GM18520 (cell line): ENCODE measurements around the gene TSPAN15.

ENCODE experiments used
- ATAC-seq: cut with Tn5 transposase; IDR thresholded peaks from one replicate; pipeline ENCODE4 v1.9.1; 2021; ENCODE audit not compliant: unreplicated experiment

Gene TSPAN15

DNA sequence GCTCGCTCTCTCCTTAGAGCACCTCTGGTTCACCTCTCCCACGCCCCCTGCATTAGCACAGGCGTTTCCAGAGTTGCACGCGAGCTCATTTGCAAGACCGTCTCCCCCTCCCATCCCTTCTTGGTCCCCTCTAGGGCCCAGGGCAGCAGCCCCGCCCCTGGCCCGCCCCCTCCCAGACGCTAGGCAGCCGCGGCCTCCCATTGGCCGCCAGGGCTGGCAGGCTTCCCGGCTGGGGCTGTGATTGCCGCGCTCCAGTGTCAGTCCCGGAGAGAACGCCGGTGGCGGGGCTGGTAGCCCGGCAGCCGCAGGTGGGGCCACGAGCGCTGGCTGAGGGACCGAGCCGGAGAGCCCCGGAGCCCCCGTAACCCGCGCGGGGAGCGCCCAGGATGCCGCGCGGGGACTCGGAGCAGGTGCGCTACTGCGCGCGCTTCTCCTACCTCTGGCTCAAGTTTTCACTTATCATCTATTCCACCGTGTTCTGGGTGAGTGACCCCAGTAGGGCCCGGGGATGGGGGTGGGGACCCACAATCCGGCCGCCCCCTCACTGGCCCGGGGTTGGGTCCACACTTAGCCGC lies at the start of gene TSPAN15:
Gene TSPAN15, plus strand, starts transcription at position 257 of the 575 bp plus-strand sequence. Its CDS starts 130 bp downstream, at position 387.
- peak; percentile 69 for ATAC-seq

DNA sequence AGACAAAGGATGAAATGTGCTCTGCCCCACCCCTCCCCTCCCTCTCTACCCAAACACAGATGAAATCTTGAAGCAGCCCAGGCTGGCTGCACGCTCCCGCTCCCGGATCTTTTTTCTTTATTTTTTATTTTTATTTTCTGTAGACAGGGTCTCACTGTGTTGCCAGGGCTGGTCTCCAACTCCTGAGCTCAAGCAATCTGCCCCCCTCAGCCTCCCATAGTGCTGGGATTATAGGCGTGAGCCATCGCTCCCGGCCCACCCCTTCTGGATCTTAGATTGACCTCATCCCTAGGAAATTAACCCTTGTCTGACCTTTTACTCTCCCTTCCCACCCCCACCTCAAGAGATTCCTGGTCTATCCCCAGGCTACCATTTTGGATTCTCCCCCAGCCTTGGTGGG lies 48.9 kb upstream of the TSPAN15 start:
- ATAC-seq, result no peak

DNA sequence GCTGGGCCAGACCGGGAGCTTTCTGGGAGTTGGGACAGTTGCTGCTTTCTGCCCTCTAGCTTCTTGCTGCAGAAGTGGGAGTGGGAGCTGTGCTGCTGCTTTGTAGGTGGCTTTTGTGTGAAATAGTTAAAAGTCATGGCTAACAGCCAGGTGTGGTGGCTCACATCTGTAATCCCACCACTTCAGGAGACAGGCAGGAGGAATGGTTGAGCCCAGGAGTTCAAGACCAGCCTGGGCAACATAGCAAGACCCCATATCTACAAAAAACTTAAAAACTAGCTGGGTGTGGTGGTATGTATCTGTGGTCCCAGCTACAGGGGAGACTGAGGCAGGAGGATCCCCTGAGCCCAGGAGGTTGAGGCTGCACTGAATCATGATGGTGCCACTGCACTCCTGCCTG lies 48.2 kb upstream of the TSPAN15 start:
- ATAC-seq, result no peak

DNA sequence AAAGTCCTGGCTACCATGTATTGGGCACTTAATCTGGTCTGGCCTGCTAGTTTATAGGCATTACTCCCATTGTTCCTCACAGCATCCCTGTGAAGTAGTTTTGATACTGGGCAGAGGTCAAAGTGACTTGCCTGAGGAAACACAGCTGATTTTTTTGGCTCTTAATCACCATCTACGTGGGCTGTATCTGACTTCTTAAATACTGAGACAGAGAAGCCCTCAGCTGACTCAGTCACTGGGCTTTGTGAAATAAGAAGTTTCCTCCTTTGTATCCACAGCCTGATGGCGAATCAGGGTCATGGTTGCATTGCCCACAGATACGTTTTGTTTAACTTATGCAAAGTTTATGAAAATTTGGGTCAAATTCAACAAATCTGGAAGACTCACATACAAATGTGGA lies 47.7 kb upstream of the TSPAN15 start:
- no peak for ATAC-seq

DNA sequence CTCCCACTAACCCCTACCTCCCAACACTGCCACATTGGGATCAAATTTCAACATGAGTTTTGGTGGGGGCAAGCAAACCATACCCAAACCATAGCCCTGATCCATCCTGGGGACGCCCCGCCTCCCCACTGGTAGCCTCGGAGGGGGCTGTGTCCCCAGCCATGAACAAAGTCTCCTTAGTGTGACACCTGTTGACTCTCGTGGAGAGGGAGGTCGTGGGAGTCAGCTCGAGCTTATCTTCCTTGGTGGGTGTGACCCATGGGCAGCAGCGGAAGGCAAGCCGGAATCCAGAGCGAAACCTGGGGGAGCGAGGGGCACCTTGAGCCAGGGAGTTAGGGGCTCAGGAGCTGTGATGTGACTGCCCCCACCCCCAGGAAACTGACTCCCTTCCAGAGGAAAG lies 46.5 kb upstream of the TSPAN15 start:
- ATAC-seq, result no peak

DNA sequence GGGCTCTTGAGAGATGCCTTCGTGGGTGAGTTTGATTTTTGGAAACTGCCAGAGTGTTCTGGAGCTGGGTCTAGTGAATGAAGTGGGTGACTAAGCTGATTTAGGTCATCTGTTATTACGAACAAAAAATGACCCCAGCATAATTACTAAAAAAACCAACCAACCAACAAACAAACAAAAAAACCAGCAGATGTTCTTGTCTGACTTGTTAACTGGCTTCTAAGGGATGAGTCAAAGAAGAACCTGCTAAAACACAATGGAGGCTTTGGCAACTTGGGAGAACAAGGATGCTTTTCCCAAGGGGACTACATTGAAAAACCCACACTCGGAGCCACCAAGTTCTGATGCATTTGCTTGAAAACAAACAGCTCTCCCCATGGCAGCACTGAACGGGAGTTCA lies 46.0 kb upstream of the TSPAN15 start:
- ATAC-seq, result no peak

DNA sequence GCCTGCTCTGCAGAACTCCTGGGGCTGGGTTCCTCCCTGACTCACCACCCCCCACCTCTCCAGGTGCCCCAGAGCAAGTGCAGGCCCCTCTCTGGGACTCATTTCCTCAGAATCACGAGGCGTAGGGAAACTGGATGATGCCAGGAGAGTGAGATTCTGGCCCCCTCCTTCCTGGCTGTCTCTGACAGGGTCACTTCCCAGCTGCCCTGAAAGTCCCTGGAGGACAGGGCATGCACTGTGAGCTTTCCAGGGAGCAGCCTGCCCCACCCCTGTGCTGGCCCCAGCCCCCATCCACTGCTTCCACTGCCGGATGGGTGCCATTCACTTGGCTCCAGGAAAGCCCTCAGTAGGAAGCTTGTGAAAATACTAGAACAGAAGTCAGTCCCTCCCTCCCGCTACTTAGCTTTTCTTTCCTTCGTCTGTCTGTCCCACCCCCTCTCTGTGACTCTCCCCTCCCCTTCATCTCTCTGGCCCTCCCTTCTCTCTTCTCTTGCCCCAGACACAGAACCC lies 44.9 kb upstream of the TSPAN15 start:
- no peak for ATAC-seq

DNA sequence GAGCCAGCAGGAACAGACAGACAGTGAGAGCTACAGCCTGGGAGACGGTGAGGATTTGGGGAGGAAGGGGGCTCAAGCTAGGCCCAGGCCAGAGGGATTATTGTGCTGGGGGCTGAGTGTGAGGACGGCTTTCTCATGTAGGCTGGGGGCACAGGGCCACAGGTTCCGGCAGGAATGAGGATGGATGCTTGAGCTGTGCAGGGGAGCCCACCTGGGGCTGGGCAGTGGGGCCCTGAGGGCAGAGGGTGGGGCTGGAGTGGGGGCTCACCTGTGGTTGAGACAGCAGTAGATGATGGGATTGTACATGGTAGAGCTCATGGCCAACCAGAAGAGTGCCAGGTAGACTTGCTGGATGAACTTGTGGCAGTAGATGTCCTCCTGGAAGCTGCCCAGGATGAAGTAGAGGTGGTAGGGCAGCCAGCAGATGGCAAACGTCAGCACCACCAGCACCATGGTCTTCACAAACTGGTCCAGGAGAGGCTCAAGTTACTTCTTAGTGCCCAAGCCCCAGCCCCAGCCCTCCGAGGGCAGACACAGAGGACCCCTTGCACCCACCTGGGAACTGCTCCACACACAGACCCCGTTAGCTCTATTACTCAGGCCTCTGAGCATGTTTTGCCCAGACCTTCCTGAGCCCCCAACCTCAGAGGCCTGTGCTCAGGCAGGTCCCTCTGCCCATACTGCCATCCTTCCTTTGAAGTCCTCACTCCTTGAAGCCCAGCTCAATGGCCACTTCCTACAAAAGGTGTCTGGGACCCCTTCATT lies 44.3 kb upstream of the TSPAN15 start:
- no peak for ATAC-seq

DNA sequence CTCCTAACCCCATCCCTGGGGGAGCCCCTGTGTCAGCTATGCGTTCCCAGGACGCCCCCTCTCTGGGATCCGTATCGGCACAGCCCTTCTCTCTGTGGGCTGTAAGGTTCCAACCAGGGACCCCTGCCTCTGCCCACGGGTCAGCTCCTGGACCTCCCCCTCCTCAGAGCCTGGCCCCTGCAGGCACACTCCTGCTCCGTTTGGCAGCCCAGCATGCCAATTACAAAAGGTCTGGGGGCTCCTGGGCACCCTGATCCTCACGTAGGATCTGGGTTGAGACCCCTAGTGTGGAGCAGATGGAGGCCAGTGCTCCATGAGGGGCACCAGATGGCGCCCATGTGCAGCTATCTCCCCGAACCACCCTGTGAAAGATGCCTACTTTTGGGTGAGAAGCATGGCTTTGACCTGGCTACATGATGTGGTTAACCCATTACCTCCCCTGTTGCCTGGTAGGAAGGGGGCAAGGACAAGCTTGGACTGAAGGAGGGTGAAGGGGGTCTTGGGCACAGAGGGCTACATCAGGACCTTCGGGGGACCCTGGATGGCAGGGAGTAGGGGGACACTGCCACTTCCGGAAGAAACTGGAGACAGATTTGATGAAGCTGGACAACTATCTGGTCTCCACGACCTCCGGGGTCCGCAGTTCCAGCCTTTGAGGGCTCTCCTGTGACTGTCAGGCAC lies 43.5 kb upstream of the TSPAN15 start:
- no peak for ATAC-seq

DNA sequence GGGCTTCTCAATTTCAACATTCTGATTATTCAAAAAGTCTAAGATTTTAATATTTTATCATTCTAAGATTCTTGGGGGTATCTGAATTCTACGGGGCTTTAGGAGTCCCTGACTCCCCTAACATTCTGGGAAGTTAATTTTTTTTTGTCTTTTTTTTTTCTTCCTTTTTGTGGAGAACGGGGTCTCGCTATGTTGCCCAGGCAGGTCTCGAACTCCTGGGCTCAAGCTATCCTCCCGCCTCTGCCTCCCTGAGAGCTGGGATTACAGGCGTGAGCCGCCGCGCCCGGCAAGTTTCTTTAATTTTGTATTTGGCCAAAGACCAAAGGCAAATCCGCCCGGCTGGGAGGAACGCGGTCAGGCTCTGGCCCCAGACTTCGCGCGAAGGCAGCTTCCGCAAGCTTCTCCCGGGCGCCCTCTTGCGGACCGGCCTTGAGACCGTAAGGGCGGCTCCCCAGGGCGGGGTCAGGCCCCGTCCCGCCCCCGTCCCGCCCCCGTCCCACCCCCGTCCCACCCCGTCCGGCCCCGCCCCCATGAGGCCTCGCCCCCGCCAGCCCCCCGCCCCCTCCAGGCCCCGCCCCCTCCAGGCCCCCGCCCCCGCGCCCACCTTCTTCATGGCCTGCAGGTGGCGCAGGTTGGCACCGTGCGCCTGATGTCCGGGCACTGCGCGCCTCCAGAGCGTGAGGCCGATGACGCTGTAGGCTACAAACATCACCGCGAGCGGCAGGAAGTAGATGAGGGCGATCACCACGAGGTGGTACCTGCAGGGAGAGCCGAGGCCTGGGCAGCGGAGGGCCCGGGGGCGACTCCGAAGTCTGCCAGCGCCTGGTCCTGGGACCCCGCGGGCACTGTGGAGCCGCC lies 42.7 kb upstream of the TSPAN15 start:
- ATAC-seq, result peak; percentile 92

DNA sequence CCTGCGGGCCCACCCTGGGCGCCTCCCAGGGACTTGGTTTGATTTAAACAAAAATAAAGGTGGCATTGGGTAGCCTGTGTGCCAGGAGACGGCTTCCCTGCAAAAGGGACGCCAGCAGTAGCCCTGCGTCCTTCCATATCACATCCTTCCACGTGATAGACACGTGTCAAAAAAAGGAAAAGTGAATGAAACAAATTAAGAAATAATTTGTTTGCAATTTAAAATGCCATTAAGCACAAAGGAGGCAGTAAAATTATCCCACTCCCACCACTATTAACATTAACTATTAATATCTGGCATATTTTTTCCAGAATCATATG lies 42.1 kb upstream of the TSPAN15 start:
- ATAC-seq, result no peak

DNA sequence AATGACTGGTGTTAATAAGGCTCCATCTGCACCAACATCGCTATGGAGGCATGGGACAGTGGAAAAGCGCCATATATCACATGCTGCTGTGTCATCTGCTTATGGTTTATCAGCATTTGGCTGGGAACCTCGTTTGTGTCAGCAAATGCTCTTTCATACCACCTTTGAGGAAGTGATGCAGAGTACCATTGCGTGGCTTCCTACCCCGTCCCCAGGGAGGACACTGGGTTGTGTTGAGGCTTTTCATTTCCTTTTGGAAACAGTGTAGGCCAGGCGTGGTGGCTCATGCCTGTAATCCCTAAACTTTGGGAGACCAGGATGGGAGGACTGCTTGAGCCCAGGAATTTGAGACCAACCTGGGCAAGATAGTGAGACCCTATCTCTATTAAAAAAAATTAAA lies 41.3 kb upstream of the TSPAN15 start:
- ATAC-seq, result peak; percentile 25

DNA sequence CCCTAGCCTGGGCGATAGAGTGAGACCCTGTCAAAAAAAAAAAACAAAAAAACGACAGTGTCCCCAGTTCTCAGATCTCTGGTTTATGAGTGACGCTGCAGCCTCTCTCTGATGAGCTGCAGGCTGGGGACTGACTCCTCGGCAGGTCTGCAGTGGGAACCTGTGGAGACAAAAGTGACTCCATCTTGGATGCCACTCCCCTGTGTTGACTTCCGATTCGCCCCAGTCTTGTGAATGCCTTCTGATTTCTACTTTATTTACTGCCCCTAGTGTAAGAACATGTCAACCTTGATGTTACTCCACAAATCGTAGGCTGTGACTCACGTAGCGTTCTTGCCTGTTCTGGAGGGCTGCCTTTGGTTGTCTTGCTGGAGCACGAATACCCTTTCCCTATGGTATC lies 40.8 kb upstream of the TSPAN15 start:
- ATAC-seq, result no peak

DNA sequence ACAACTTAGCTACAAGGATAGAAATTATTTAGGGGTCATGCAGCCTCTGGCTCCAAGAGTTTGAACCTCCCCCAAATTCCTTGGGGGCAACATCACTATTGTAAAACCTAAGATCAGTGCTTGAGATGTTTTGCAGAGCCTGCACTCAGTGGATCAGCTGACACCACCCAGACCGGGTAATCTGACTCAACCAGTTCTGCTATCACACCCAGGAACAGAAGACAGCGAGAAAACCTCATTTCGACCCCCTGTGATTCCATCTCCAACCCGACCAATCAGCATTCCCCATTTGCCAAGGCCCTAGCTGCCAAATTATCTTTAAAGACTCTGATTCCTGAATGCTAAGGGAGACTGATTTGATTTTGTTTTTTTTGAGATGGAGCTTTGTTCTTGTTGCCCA lies 39.8 kb upstream of the TSPAN15 start:
- no peak for ATAC-seq

DNA sequence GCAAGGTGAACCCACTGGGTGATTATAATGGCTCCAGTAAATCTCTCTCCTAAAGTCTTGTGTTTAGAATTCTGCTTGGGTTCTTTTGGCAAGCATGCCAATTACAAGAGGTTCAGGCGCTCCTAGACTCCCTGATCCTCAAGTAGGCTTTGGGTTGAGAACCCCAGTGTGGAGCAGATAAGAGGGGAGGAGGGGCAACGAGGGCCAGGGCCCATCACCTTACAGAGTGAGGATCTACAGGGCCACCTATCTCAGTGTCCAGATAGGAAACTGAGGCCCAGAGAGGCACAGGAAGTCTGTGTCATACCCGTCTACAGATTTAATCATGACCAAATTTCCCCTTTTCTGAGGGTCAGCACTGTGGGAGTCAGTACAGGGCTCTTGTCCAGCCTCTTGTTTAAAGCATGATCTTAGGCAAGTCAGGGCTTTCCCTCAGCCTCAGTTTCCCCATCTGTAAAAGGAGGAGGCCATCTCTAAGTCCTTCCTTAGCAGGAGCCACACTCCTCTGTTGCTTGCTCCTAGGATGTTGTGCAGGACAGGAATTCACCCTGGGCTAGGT lies 39.0 kb upstream of the TSPAN15 start:
- no peak for ATAC-seq

DNA sequence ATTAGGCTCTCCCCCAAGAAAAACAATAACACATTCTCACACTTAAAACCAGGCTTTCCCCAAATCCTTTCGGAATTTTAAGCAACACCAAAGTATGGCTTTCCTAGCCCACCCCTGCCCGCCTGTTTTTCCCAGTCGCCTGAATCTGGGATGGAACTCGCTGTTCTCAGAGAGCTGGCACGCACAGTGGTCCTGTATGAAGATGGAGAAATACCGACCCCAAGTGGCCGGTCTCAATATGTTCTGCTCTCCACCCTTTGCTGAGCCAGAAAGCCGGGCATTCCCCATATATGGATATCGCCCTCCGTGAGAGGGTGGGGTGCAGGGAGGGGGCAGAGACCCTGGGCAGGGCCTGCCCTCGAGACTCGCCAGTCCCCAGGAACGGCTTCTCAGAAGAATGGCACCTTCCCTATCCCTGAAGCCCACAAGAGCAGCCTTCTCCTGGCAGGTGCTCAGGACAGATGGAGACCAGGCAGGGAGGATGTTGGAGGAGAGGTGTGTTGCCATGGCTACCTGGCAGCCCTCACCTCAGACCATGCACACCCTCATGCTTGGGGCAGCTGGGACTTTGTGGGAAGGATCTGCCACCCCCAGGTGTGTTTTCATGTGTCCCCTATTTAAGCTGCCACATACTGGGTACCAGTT lies 37.9 kb upstream of the TSPAN15 start:
- no peak for ATAC-seq

DNA sequence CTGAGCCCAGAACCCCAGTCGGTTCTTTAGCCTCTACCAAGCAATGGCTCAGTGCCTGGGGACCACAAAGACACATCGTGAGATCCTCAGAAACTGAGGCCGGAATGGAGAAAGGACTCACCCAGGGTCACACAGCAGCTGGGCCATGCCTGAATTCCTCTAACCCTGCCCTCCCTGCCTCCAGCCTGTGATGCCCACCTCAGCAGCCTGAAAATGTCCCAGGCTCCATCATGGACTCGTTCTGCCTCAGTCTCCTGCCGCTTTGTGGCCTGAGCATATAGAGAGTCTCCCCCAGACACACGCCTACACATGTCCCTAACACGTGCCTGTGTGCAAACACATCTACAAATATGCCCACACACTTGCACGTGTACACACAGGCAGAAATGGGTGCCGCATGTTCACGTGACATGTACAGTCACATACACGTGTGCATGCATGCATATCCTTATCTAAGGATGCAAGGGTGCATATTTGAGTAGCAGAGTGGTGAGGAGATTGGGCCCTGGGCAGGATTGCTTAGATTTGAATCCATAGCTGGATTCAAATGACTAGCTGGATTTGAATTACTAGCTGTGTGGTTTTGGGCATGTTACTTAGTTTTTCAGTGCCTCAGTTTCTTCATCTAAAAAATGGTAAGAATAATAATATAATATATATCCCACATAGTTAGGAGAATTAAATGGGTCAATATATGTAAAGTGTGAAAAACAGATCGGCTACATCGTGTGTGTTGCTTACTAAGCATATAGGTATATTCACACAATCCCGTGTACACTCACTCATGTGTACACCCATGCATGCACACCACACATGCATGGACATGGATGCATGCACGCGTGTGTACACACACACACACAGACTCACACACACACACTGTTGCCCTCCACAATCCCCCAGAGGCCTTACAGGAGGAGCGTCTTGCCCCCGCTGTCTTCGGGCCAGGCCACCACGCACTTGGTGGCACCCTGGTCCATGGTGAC lies 36.9 kb upstream of the TSPAN15 start:
- ATAC-seq, result no peak

DNA sequence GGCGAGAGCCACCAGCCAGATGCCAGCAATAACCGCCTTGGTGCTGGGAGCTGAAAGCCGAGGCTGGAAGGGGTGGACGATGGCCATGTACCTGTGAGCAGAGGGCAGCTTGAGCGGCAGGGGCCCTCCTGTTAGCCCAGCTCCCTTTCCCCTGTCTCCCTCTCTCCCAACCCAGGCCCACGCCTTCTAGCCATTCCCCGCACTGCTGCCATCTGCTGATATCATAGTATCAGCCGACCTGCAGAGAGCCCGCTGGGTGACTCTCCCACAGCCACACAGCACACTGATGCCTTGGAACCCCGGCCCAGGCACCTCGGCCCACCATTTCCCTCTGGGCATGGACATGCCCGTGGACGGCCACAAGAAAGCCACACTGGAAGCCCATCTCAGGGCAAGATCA lies 36.2 kb upstream of the TSPAN15 start:
- no peak for ATAC-seq

DNA sequence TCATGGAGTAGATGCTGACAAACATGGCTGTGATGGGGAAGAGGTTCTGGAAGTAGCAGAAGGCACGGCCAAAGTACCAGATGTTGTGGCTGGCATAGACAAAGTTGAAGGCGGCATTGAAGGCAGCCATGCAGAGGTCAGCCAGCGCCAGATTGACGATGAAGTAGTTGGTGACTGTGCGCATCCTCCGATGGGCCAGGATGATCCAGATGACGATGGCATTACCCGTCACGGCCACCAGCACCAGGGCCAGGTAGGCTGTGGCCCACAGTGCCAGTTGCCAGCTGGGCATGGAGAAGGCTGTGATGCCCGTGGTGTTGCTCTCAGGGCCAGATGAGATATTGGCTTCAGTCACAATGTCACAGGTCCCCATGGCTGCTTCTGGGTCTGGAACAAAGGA lies 35.3 kb upstream of the TSPAN15 start:
- no peak for ATAC-seq
